HG03565 (cell line): ENCODE measurements around the gene APEX1.
A peak's percentile ranks its signal among the peaks of the same experiment; 100 is the strongest.
"Not testable (repeated sequence)": the region's sequence is repeated elsewhere in the genome, so short reads cannot be mapped to it uniquely, and the experiment has no call there.

Source experiments
- ATAC-seq: cut with Tn5 transposase; IDR thresholded peaks from one replicate; pipeline ENCODE4 v1.9.1; 2021; ENCODE audit warnings: mild to moderate bottlenecking, moderate library complexity; ENCODE audit not compliant: unreplicated experiment

The APEX1 gene

DNA sequence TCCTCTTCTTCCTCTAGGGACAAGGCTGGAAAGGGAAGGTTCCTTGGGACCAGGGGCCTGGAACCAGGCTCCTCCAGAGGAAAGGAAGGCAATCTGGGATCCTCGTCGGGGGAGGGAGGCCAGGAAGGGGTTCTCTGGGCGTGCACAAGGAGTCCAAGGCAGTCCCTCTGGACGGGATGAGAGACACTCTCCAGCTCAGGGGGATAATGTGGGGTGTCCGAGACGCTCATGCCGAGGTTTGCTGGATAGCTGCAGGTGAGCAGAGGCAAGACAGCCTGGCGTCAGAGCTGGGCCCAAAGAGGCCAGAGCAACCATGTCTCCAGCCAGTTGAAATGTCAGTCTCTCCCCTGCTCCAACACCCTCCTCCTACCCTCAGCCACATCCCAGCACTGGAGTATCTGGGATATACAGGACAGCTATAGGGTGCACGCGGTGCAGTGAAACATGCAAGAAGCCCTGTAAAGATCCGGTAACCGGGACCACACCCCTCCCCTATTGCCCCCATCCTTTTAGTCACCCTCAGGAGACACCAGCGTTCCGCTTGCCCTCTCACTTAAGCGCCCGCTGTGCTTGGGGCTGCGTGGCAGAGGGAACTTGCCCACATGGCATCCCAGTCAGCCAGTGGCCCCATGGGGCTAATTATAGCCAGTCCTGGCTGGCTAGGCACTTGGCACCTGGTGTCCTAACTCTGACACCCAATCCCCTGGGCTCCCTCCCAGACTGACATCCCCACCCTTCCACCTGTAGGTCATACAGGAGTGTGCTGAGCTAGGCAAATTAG, 19.3 kb upstream of the APEX1 start, which contains the start of gene KLHL33:
Gene KLHL33 (minus strand): TSS at position 585 of the 781 bp plus-strand sequence. CDS start 355 bp downstream, at position 230.
- ATAC-seq: no peak

DNA sequence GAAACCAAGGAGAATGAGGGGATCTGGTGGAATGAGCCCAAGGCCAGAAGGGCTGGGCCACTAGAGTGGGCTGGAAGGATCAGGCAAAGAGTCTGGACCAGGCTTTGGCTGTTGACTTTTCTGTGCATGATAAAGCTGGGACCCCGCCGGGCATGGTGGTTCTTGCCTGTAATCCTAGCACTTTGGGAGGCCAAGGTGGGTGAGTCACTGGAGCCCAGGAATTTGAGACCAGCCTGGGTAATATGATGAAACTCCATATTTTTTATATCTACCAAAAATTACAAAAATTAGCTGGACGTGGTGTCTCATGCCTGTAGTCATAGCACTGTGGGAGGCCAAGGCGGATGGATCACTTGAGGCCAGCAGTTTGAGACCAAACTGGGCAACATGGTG, 18.7 kb upstream of the APEX1 start:
- no peak for ATAC-seq

GRCh38 chr14:20438664-20439063, 16.4 kb upstream of the APEX1 start:
- ATAC-seq: no peak

DNA sequence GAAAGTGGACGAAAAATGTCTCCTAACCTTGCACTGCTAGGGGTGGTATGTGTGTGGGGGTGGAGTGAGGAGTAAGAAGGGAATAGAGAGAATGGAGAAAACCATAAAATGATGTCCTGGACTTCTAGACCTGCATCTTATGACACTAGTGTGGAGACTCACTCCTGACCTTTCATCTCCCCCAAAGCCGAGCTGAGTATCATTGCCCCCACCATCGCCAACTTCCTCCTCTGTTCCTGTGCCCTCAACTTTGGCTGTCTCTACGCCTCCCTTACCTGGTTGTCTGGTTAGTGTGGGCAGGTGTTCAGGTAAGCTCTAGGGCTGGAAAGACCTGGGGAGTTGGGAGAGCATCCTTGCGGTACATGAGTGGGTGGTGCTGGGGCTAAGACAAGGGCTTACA, 14.6 kb upstream of the APEX1 start:
- no peak for ATAC-seq

GRCh38 chr14:20440882-20441281, 14.1 kb upstream of the APEX1 start:
- no peak for ATAC-seq

- no peak for ATAC-seq
These were observed 13.6 kb upstream of the APEX1 start for GRCh38 chr14:20441461-20441860.

GRCh38 chr14:20443650-20444049, 11.4 kb upstream of the APEX1 start:
- not testable (repeated sequence) for ATAC-seq

DNA sequence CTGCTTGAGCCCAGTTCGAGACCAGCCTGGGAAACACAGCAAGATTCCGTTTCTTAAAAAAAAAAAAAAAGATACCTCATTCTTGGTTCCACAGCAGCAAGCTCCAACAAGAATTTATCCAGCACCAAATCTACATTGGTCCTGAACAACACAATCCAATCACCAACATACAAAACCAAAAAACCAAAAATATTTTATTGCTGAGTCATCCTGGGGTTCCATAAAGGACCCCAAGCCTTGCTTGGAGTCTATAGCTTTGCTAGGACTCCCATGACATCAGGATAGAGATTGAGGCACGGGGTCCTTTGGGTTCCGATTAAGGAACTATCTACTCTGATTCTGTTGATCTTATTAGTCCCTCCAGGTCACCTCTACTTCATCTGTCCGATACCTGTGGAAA, 8.1 kb upstream of the APEX1 start:
- ATAC-seq: no peak

DNA sequence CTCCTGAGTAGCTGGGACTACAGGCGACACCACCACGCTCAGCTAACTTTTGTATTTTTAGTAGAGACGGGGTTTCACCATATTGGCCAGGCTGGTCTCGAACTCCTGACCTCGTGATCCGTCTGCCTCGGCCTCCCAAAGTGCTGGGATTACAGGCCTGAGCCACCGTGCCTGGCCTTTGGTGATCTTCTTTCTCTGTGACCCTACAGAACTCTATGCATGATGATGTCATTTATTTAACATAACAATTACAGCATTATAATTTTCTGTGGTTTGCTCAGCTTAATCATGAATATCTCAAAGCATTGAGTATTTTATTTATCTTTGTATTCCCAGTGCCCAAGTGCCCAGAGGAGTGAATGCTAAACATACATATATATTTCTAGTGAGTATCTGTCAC, 2.2 kb upstream of the APEX1 start:
- not testable (repeated sequence) for ATAC-seq

GRCh38 chr14:20455355-20456300, 602 bp downstream of the APEX1 start:
- peak; percentile 33 for ATAC-seq

- ATAC-seq: no peak
These were observed 1.9 kb downstream of the APEX1 start for GRCh38 chr14:20456971-20457370.

GRCh38 chr14:20458031-20458789, 3.2 kb downstream of the APEX1 start:
- no peak for ATAC-seq

GRCh38 chr14:20460458-20461224, 5.6 kb downstream of the APEX1 start:
- ATAC-seq: no peak

- peak; percentile 95 for ATAC-seq
These were observed 6.5 kb downstream of the APEX1 start, which contains the start of gene PIP4P1 for GRCh38 chr14:20461225-20462141. Gene PIP4P1, minus strand, starts transcription at chr14:20461434. Its CDS starts 109 bp downstream, at chr14:20461325.

DNA sequence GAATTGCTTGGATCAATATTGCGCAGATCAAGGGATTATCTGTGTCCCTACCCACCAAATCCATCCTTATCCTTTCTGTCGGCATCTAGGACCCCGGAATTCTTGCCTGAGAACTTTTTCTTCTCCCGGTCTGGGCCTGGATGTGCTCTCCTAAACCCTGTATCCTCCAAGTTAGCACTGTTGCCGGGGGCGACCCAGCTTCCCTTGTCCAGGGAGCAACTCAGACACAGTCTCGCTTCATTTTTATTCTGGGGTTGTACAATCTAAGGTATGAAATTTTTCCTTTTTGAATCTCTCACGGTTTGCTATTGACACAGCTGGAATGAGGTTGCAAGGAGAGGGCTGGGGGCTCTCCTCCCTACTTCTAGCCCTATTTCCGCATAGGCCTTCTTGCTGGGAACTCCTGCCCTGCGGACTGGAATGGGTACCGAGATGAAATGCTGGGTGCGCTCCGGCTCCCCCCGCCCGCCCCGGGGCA, 13.8 kb downstream of the APEX1 start:
- no peak for ATAC-seq

DNA sequence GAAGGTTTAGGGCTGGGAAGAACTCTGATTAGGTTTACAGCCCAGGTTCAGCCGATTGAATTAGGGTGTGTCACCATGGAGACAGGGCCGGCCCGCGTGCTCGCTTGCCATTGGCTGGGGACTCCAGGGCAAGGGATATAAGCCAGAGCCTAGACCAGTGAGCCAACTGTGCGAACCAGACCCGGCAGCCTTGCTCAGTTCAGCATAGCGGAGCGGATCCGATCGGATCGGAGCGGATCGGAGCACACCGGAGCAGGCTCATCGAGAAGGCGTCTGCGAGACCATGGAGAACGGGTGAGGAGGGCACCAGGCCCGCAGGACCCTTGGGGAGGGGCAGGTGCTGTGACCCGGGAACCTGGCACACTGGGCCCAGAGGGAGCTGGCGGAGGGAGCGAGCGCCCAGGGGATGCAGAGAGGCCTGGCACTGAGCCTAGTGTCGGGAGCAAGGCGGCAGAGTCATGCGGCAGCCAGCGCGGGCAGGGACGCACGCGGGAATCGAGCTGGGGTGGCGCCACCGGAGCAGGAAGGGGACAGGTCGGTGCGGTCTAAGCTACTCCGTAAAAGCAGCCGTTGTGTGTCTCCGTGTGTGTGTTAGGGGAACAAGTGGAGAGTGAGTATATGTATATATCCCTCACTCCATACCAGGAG, 14.3 kb downstream of the APEX1 start, which contains the start of gene PNP:
Gene PNP (plus strand): TSS at position 165 of the 648 bp plus-strand sequence. CDS start 119 bp downstream, at position 284.
- ATAC-seq: peak; percentile 90

DNA sequence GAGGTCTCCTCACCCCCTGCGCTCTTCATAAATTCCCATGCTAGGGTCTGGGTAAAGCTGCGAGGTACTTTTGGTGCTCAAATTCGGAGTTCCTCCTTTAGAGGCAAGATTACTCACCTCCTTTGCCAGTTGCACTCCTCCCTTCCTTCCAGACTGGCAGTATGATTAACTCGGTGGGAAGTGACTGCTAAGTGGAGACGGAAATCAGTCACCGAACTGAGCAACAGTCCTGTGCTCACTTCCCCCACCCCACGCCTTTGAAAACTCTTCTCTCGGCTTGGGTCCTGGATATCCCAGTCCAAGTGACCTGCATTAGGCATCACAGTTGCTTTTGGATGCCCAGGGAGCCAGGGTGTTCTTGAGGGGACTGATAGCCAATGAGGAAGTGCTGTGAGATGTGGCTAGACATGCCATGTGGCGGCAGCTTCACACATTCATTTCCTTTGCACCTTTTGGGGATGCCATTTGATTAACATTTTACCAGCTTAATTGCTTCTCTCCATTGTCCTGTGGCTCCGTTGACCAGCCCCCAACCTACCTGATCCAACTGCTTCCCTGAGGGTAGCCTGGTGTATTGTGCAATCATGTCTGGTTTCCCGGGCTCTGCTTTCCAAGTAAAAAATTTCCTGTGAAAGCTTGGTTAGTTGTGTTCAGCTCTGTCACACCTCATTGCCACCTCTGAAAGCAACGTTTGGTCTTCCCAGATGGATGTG, 15.0 kb downstream of the APEX1 start:
- peak; percentile 24 for ATAC-seq

GRCh38 chr14:20470603-20470901, 15.5 kb downstream of the APEX1 start:
- ATAC-seq: no peak
